GM12864 (cell line): ENCODE measurements around the gene TNNT2.

Experiments
- DNase-seq: peaks from one replicate; pipeline ENCODE4 v3.0.0-alpha.2; 2011; ENCODE audit warnings: low read depth
- H3K4me3 ChIP-seq: 2 replicates; pipeline ENCODE4 v1.5.1; 2011; ENCODE audit warnings: mild to moderate bottlenecking, low read depth, low read length, control low read depth
- CTCF ChIP-seq: IDR thresholded peaks from 2 replicates; pipeline ENCODE4 v1.5.1; 2011; ENCODE audit warnings: low read depth, mild to moderate bottlenecking, moderate library complexity, low read length, control low read depth, inconsistent platforms; ENCODE audit errors: missing control alignments

TNNT2 gene

GRCh38 chr1:201332021-201332420 is 45.5 kb downstream of the TNNT2 start:
- DNase-seq: no peak
- no peak overlapping the region for H3K4me3 ChIP-seq
- no peak for TF ChIP-seq CTCF

GRCh38 chr1:201331166-201331565 is 46.3 kb downstream of the TNNT2 start:
- TF ChIP-seq CTCF: no peak

GRCh38 chr1:201330541-201330940 is 46.9 kb downstream of the TNNT2 start:
- DNase-seq: no peak
- no peak overlapping the region for H3K4me3 ChIP-seq
- no peak for TF ChIP-seq CTCF

More at GRCh38 chr1:201331166-201331565, 46.3 kb downstream of the TNNT2 start:
- no peak for DNase-seq
- H3K4me3 ChIP-seq: no peak overlapping the region

GRCh38 chr1:201329801-201330200 is 47.7 kb downstream of the TNNT2 start:
- TF ChIP-seq CTCF: no peak
- H3K4me3 ChIP-seq: no peak overlapping the region
- DNase-seq: no peak

GRCh38 chr1:201329286-201329685 is 48.2 kb downstream of the TNNT2 start:
- no peak for DNase-seq
- H3K4me3 ChIP-seq: no peak overlapping the region
- no peak for TF ChIP-seq CTCF

- no peak for TF ChIP-seq CTCF
- no peak for DNase-seq
- H3K4me3 ChIP-seq: no peak overlapping the region
Measured at GRCh38 chr1:201328576-201328975, 48.9 kb downstream of the TNNT2 start.

GRCh38 chr1:201327687-201328240 is 49.7 kb downstream of the TNNT2 start:
- no peak overlapping the region for H3K4me3 ChIP-seq
- DNase-seq: no peak
- TF ChIP-seq CTCF: no peak
